LNCAP (cell line): ENCODE measurements around the gene ATRX.

ENCODE experiments used
- CTCF ChIP-seq: fragments of 450-650 bp; IDR thresholded peaks from 2 replicates; pipeline ENCODE4 v1.5.1; 2017; ENCODE audit warnings: mild to moderate bottlenecking

Gene ATRX

GRCh38 chrX:77668391-77669237, 117.4 kb downstream of the ATRX start:
- TF ChIP-seq CTCF = no peak

GRCh38 chrX:77658886-77659285, 127.1 kb downstream of the ATRX start:
- TF ChIP-seq CTCF = no peak

GRCh38 chrX:77652095-77652494, 133.9 kb downstream of the ATRX start:
- no peak for TF ChIP-seq CTCF

GRCh38 chrX:77640702-77641101, 145.3 kb downstream of the ATRX start:
- no peak for TF ChIP-seq CTCF

- TF ChIP-seq CTCF = no peak
Measured at GRCh38 chrX:77639820-77640219, 146.2 kb downstream of the ATRX start.

GRCh38 chrX:77638397-77638796, 147.6 kb downstream of the ATRX start:
- TF ChIP-seq CTCF = no peak

GRCh38 chrX:77635373-77635772, 150.6 kb downstream of the ATRX start:
- no peak for TF ChIP-seq CTCF
